B cell (primary cell): ENCODE measurements around the gene RHOBTB1.

ENCODE experiments used
- EZH2 ChIP-seq: IDR thresholded peaks from 2 replicates; pipeline ENCODE4 v1.6.1; 2012; ENCODE audit warnings: borderline replicate concordance, low read depth, mild to moderate bottlenecking, moderate library complexity, low read length; ENCODE audit not compliant: insufficient read depth, poor library complexity, severe bottlenecking
- TF ChIP-seq, protein P1 (sequence below): fragments of 200-600 bp; IDR thresholded peaks from one replicate; pipeline ENCODE4 v1.8.0; 2022; ENCODE audit warnings: antibody characterized with exemption, mild to moderate bottlenecking

DNA sequence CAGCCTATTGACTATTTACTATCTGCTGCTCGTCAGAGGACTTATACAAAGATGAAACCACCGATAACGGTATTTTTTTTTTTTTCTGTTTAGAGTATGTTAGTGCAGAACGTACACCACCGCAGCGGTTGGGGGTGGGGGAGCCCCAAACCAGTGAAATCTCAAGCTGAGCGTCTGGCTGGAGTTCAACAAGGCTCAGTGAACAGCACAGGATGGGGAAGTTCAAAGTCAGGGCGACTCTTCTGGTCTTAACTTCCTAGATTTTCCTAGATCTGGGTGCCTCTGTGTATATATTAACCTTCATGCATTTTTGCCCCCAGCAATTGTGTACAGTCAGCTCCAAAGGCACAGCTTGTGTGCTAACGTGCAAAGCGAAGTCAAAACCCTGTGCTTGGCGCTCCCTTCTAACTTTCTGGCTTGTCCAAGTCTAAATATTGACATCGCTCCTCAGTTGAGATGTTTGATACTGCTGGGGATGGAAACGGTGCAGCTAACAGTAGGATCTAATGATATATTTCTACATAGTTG lies 1.1 kb downstream of the RHOBTB1 start:
- TF ChIP-seq, protein P1, sequence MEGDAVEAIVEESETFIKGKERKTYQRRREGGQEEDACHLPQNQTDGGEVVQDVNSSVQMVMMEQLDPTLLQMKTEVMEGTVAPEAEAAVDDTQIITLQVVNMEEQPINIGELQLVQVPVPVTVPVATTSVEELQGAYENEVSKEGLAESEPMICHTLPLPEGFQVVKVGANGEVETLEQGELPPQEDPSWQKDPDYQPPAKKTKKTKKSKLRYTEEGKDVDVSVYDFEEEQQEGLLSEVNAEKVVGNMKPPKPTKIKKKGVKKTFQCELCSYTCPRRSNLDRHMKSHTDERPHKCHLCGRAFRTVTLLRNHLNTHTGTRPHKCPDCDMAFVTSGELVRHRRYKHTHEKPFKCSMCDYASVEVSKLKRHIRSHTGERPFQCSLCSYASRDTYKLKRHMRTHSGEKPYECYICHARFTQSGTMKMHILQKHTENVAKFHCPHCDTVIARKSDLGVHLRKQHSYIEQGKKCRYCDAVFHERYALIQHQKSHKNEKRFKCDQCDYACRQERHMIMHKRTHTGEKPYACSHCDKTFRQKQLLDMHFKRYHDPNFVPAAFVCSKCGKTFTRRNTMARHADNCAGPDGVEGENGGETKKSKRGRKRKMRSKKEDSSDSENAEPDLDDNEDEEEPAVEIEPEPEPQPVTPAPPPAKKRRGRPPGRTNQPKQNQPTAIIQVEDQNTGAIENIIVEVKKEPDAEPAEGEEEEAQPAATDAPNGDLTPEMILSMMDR: no peak
- no peak for TF ChIP-seq EZH2
